ENCODE results near the gene PTPRG. TPM values are rescaled to one million over a fixed set of nuclear protein-coding genes. Genes with fewer than 3 reads are reported as not detected.

PTPRG gene
- total RNA-seq, 2 donors from 2014 or later = 33.9 to 39.2 TPM

DNA sequence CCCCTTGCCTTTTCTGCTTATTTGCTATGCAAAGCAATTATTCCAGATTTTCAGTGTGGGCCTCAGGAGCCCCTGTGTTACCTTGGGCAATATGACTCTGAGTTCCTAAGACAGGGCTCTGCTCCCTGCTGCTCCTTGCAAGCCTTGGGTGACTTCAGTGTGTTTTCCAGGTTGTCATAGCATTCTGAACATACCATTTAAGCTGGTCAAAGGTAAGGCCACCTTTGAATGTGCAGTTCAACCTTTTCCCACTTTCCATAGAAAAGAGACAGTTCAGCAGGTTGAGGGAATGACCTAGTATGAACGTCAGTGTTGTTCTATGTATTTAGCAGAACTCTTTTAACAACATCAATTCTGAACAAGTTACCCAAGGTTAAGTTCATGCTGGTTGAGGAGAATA is 302.2 kb downstream of the PTPRG start:
- Histone ChIP-seq H3K27me3 (no peaks in the 10 kb centered on the region), H3K4me1 (peaks cover 0 to 21% of the 10 kb centered on the region in 2 donors), H3K9me3 (no peaks in the 10 kb centered on the region), H3K4me3 (no peak overlapping the region), H3K36me3 (no peaks in the 10 kb centered on the region), H3K27ac (no peak overlapping the region)
- no peak for DNase-seq (ENCODE audit: low spot score)
- TF ChIP-seq, protein P1, sequence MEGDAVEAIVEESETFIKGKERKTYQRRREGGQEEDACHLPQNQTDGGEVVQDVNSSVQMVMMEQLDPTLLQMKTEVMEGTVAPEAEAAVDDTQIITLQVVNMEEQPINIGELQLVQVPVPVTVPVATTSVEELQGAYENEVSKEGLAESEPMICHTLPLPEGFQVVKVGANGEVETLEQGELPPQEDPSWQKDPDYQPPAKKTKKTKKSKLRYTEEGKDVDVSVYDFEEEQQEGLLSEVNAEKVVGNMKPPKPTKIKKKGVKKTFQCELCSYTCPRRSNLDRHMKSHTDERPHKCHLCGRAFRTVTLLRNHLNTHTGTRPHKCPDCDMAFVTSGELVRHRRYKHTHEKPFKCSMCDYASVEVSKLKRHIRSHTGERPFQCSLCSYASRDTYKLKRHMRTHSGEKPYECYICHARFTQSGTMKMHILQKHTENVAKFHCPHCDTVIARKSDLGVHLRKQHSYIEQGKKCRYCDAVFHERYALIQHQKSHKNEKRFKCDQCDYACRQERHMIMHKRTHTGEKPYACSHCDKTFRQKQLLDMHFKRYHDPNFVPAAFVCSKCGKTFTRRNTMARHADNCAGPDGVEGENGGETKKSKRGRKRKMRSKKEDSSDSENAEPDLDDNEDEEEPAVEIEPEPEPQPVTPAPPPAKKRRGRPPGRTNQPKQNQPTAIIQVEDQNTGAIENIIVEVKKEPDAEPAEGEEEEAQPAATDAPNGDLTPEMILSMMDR (IDR thresholded peaks at IDR 0.05) = no peak

DNA sequence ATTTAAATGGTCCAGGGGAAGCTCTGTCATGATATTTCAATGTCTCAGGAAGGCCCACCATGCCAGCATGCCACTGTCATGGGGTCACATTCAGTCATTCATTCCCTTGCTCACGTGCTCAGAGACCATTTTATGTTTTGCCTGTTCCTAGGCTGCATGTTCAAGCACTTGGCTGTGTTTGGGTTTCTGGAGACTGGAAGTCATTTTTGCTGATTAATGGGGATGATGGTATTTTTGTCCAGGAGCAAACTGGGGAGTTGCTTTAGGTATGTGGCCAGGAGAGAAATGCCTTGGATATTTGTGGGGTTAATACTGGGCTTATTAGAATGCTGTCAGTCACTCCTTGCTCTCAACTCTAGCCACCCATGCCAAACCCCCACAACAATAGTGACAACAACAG is 303.5 kb downstream of the PTPRG start:
- no peak for DNase-seq (ENCODE audit: low spot score)
- Histone ChIP-seq H3K4me1 (peaks cover 0 to 21% of the 10 kb centered on the region in 2 donors), H3K4me3 (no peak overlapping the region), H3K27ac (no peak overlapping the region), H3K9me3 (no peaks in the 10 kb centered on the region), H3K27me3 (no peaks in the 10 kb centered on the region), H3K36me3 (no peaks in the 10 kb centered on the region)
- TF ChIP-seq, protein P1 (IDR thresholded peaks at IDR 0.05) = no peak

DNA sequence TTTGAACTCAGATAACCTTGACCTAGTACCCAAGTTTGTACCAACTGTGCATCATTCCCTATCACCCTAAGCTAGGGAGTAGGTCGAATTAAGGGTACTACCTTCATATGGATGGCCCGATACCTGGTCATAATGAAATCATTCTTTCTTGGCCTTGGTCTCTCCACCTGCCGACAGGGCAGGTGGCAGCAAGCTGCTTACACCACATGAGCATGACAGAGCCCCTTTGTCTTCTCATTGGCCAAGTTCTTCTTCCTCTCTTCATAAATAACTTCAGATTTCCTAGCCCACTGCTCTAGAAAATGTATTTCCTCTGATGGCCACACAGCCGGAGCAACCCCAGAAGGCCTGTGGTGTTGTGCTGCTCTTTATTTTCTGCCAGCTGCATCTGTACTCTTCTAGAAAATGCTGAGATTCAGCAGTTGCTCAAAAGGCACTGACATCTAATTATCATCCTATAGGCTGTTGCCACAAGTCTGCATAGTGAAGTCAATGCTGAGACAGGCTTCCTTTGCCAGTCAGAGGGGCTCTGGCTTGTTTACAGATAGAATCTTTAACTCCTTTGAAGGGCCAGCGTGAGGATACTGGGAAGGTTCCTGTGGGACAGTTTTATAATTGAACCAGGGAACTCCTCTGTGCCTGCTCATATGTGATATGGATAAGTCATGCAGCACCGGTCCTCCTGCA is 304.2 kb downstream of the PTPRG start:
- TF ChIP-seq, protein P1 (IDR thresholded peaks at IDR 0.05) = no peak
- H3K27me3 ChIP-seq = no peaks in the 10 kb centered on the region
- no peak overlapping the region for H3K4me3 ChIP-seq
- H3K36me3 ChIP-seq = no peaks in the 10 kb centered on the region
- no peak overlapping the region for H3K27ac ChIP-seq
- peaks cover 0 to 21% of the 10 kb centered on the region in 2 donors for H3K4me1 ChIP-seq
- DNase-seq (ENCODE audit: low spot score) = no peak
- no peaks in the 10 kb centered on the region for H3K9me3 ChIP-seq

DNA sequence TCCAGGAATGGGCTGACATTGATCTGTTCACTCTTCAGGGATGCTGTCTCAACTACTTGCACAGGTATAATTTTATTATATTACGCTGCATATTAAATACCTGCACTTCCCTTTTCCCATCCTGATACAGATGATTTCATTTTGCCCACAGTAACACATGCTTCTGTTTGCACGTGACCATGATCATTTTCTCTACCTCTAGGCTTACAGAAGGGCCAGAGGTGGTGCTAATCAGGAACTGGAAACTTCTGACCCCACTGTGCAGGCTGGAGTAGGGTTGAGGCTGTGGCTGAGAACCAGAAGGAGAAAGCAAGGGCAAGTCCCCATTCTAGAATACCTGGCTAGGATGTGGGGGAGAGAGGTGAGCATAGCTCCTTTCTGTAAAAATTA is 304.8 kb downstream of the PTPRG start:
- DNase-seq (ENCODE audit: low spot score) = no peak
- TF ChIP-seq, protein P1 (IDR thresholded peaks at IDR 0.05) = no peak
- H3K4me1 ChIP-seq = peaks cover 0 to 21% of the 10 kb centered on the region in 2 donors

DNA sequence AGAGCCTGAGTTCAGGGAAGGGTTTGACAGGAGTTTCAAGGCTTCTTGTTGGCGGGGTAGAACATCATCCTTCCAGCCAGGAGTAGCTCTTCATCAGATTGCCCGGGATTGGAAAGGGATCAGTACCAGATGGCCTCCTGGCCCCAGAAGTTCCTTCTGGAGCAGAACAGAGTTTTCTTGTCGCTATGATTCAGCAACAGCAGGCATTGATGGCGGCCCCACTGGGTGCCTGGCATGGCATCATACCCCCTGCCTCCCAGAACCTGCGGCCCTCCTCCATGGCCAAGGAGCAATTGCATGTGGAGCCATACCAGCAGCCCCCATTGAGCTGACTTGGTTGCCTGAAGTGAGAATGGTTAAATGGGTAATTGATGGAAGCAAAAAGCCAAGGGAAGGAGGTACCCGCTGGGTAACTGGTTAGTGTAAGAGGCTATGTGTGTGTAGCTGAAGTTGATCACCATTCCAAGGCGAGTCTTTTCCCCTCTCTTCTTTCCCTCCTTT is 305.6 kb downstream of the PTPRG start:
- no peak overlapping the region for H3K4me3 ChIP-seq
- H3K9me3 ChIP-seq = no peaks in the 10 kb centered on the region

More for the DNA sequence above, 304.8 kb downstream of the PTPRG start:
- H3K4me3 ChIP-seq = no peak overlapping the region
- no peaks in the 10 kb centered on the region for H3K36me3 ChIP-seq
- no peak overlapping the region for H3K27ac ChIP-seq
- no peaks in the 10 kb centered on the region for H3K9me3 ChIP-seq
- no peaks in the 10 kb centered on the region for H3K27me3 ChIP-seq

More for the DNA sequence above, 305.6 kb downstream of the PTPRG start:
- H3K27ac ChIP-seq = no peak overlapping the region
- peaks cover 0 to 28% of the 10 kb centered on the region in 2 donors for H3K4me1 ChIP-seq
- DNase-seq (ENCODE audit: low spot score) = no peak
- no peaks in the 10 kb centered on the region for H3K27me3 ChIP-seq
- TF ChIP-seq, protein P1 (IDR thresholded peaks at IDR 0.05) = no peak
- no peaks in the 10 kb centered on the region for H3K36me3 ChIP-seq
